Activated CD8-positive, alpha-beta memory T cell treated with anti-CD3 and anti-CD28 coated beads, Interleukin-2, amount 50 U/mL, for 4 hours (primary cell): Measurements from ENCODE around the gene CRLF3.
"Not testable (repeated sequence)": the region's sequence is repeated elsewhere in the genome, so short reads cannot be mapped to it uniquely, and the experiment has no call there.

Experiments
- DNase-seq: peaks from one replicate; pipeline ENCODE4 v3.0.0-alpha.2; 2020

The CRLF3 gene

DNA sequence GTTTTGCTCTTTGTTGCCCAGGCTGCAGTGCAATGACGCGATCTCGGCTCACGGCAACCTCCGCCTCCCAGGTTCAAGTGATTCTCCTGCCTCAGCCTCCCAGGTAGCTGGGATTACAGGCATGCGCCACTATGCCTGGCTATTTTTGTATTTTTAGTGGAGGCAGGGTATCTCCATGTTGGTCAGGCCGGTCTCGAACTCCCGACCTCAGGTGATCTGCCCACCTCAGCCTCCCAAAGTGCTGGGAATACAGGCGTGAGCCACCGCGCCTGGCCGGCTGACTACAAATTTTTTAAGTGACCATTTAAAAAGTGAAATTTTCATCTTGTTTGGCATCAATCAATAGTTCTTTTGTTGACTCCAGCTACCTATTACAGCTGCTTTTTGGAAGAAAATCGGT, 90.3 kb downstream of the CRLF3 start:
- DNase-seq: not testable (repeated sequence)
